Activated CD4-positive, alpha-beta memory T cell treated with anti-CD3 and anti-CD28 coated beads, Interleukin-2, amount 10 ng/mL, durations not matched to agents 7 days and 5 days (primary cell): ENCODE data around the gene ZNF639. TPM values are rescaled to one million over a fixed set of nuclear protein-coding genes. Genes with fewer than 3 reads are reported as not detected.

ENCODE experiments used
- CTCF ChIA-PET: fragments of 350-600 bp; sonication (Branson Sonifier 250); formaldehyde crosslinking; loops from one replicate; lab custom pipeline; 2021; ENCODE audit warnings: antibody characterized with exemption, inconsistent platforms; lab: Charles Lee
- POLR2A ChIA-PET: fragments of 350-600 bp; sonication (Branson Sonifier 250); formaldehyde crosslinking; loops from one replicate; lab custom pipeline; 2021; ENCODE audit warnings: antibody characterized with exemption; lab: Charles Lee
- DNase-seq: peaks from one replicate; pipeline ENCODE4 v3.0.0-alpha.2; 2020
- H3K27ac Mint-ChIP-seq: one replicate; pipeline ENCODE4 v1.8.0; 2021; ENCODE audit warnings: mild to moderate bottlenecking, mixed read lengths
- H3K27me3 Mint-ChIP-seq: one replicate; pipeline ENCODE4 v1.8.0; 2021; ENCODE audit warnings: mixed read lengths
- H3K36me3 Mint-ChIP-seq: one replicate; pipeline ENCODE4 v1.8.0; 2021; ENCODE audit warnings: low read depth, mixed read lengths
- H3K4me1 Mint-ChIP-seq: one replicate; pipeline ENCODE4 v1.8.0; 2021; ENCODE audit warnings: mixed read lengths
- H3K4me3 Mint-ChIP-seq: one replicate; pipeline ENCODE4 v1.8.0; 2021; ENCODE audit warnings: mild to moderate bottlenecking, mixed read lengths
- H3K9me3 Mint-ChIP-seq: one replicate; pipeline ENCODE4 v1.8.0; 2021; ENCODE audit warnings: mixed read lengths
- total RNA-seq, 2 experiments: library from RNA; stranded (reverse); gene quantifications; one replicate each; pipeline ENCODE4 v1.2.3, GENCODE V29; 2021

ZNF639 gene
- total RNA-seq, 2 experiments from 2014 or later, result 29.8 to 31.5 TPM

DNA sequence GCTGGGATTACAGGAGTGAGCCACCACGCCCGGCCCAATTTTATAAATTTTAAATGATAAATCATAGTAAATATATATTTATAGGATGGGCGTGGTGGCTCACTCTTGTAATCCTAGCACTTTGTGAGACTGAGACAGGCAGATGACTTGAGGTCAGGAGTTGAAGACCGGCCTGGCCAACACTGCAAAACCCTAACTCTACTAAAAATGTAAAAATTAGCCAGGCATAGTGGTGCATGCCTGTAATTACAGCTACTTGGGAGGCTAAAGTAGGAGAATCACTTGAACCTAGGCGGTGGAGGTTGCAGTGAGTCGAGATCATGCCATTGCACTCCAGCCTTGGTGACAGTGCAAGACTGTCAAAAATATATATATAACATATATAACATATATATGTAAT lies 51.1 kb downstream of the ZNF639 start:
- Mint-ChIP-seq H3K4me1 (no peaks in the 10 kb centered on the region), H3K4me3 (no peak overlapping the region), H3K27ac (no peak overlapping the region), H3K9me3 (no peaks in the 10 kb centered on the region), H3K36me3 (peaks cover 24% of the 10 kb centered on the region), H3K27me3 (no peaks in the 10 kb centered on the region)
- DNase-seq, result no peak
- ChIA-PET POLR2A (no interaction called here), CTCF (interaction anchor here (1.0 kb wide), 1 partner anchor 50 kb away, joined by 3 read pairs; no protein-coding TSS in a partner anchor)

DNA sequence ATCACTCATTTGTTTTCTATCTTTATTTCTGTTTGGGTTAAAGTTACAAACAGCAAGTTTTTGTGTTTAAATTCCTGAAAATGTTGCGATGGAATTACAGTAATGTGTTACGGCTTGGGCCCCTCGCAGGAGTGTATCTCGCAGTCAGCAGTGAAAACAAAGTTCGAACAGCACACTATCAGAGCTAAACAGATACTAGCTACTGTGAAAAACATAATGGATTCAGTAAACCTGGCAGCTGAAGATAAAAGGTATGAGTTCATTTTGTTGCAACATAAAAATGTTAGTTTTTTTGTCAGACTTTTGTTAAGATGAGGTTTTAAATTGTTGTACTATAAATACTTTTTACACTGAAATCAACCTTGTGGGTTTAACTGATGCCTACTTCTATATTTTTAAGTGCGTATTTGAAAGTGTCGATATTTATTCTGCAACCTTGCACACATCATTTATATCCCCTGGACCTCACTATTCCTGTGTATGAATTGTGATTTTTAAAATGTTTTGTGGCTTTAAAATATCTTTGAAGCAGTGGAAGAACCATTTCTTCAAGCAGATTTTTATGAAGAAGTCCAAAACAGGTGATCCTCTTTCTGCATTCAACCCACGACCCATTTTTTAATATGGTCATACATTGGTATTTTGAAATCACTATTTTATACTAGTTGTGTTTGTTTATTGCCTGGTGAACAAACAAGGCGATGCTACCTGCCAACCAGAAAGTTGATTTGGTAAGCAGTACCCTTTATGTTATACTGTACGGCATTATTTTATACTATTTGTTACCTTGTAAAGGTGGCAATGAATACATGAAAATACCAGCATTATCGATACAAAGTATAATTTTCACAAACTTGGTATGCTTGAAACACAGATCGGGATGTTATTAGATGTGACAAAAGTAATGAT lies 52.5 kb downstream of the ZNF639 start:
- peaks cover 29% of the 10 kb centered on the region for H3K36me3 Mint-ChIP-seq

DNA sequence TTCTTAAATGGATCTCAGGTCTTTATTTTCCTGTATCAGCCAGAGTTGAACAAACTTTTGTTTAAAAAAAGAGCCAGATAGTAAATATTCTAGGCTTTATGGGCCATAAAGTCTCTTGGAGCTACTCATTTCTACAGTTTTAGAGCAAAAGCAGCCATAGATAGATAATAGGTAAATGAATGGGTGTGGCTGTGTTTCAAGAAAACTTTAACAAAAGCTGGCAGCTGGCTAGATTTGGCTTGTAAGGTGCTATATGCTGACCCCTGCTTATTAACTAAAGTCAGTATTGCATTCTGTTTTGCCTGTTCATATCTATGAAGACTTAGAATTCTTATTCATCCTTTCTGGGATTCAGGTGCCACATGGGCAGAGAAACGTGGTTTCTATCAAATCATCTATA lies 53.6 kb downstream of the ZNF639 start:
- H3K4me3 Mint-ChIP-seq, result no peak overlapping the region
- ChIA-PET POLR2A (no interaction called here), CTCF (no interaction called here)
- peaks cover 30% of the 10 kb centered on the region for H3K36me3 Mint-ChIP-seq
- no peaks in the 10 kb centered on the region for H3K9me3 Mint-ChIP-seq
- no peak overlapping the region for H3K27ac Mint-ChIP-seq
- no peaks in the 10 kb centered on the region for H3K27me3 Mint-ChIP-seq
- no peaks in the 10 kb centered on the region for H3K4me1 Mint-ChIP-seq
- no peak for DNase-seq

More for the DNA sequence above, 52.5 kb downstream of the ZNF639 start:
- Mint-ChIP-seq H3K27ac (no peak overlapping the region), H3K4me3 (no peak overlapping the region), H3K27me3 (no peaks in the 10 kb centered on the region), H3K9me3 (no peaks in the 10 kb centered on the region), H3K4me1 (no peaks in the 10 kb centered on the region)
- DNase-seq, result no peak
- ChIA-PET CTCF (no interaction called here), POLR2A (no interaction called here)

Other genes with a start within 250 kb of the ZNF639 start
- 10 to 100 TPM; 25.9 to 26.2 TPM for gene PIK3CA, start 174.7 kb upstream of the ZNF639 start, total RNA-seq
- 1 to 10 TPM in 1 of 2 experiments, under 1 TPM in 1; 0.60 to 1.3 TPM for gene KCNMB3, start 71.9 kb upstream of the ZNF639 start, total RNA-seq
- gene MFN1, start 24.7 kb downstream of the ZNF639 start, total RNA-seq, result 10 to 100 TPM; 30.6 to 31.2 TPM
- gene GNB4, start 128.4 kb downstream of the ZNF639 start, total RNA-seq, result 1 to 10 TPM; 6.3 to 7.5 TPM
- 10 to 100 TPM; 75.1 to 81.3 TPM for gene ACTL6A, start 239.9 kb downstream of the ZNF639 start, total RNA-seq